Activated T-cell treated with anti-CD3 and anti-CD28 coated beads for 1 hour (primary cell): ENCODE data around the gene OTOP1.
"Not testable (repeated sequence)": the region's sequence is repeated elsewhere in the genome, so short reads cannot be mapped to it uniquely, and the experiment has no call there.

Experiments
- DNase-seq: peaks from one replicate; pipeline ENCODE4 v3.0.0-alpha.2; 2020; ENCODE audit warnings: low read depth

OTOP1 gene

GRCh38 chr4:4233610-4234009 lies 6.9 kb upstream of the OTOP1 start:
- DNase-seq, result no peak

DNA sequence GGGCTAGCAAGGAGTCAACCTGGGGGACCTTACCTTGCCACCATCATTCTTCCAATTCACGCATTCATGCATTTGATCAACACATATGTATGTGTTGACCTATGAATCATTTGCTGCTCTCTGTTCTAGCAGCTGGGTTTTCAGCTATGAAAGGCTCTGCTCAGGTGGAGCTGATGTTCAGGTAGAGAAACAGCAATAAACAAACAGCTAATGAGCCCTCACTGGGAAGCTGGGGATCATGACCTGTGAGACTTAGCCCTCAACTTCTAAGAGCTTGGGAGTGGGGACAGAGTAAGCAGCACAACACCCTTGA lies 1.6 kb upstream of the OTOP1 start:
- no peak for DNase-seq

DNA sequence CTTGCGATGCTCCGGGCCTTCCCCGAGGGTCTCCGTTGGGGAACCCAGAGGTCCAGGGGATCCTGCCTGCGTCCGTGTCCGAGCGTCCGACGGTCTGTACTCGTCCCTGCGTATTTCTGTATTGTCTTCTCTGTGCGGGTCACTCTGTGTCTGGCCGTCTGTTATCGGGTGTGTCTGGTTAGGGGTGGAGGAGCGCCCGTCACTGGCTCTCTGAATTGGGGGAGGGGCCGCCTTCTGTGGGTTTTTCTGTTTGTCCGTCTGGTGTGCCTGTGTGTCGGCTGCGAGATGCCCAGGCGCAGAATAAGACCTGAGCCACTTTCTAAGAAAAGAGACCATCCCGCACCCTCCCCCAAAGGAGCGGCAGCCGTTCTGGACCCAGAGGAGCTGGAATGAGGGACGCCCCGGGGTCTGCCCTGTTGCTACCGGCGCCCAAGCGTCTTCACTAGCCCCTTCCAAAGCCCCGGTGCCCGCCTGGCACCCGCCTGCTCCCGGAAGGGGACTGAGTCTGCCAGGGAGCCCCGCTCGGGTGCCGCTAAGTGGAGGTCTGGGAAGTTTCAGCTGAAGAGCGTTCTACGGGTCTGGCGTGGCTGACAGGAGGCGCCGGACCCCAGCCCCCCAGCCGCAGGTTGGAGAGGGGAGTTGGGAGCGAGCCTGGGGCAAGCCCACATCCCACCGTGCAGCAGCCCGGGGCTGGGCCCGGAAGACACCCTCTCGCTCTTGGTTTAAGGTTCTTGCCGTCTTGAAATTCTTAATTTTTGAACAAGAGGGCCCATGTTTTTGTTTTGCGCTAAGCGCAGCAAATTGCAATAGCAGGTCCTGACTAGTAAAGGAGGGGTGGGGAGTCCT lies 1.0 kb upstream of the OTOP1 start:
- DNase-seq, result no peak

- no peak for DNase-seq
These were observed 669 bp downstream of the OTOP1 start for GRCh38 chr4:4225915-4226605.

GRCh38 chr4:4217113-4217512 lies 9.6 kb downstream of the OTOP1 start:
- DNase-seq, result no peak

GRCh38 chr4:4216648-4217047 lies 10.1 kb downstream of the OTOP1 start:
- no peak for DNase-seq

GRCh38 chr4:4213674-4214073 lies 13.1 kb downstream of the OTOP1 start:
- DNase-seq, result not testable (repeated sequence)

DNA sequence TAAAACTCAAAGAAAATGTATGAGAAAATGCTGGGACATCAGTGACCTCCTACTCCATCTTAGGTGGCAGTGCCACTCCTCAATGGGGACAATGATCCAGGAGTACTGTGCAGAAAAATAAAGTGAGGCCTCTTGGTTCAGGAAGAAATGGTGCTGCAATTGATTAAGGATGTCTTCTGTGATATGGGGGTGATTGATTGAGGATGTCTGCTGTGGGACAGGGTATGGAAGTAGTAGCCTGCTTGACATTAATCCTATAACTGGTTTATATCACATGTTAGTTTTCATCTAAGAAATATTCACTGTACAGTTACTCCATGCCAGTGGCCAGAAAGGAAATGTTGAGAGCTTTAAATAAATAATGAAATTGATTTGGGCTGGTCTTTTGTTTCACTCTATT lies 20.5 kb downstream of the OTOP1 start:
- no peak for DNase-seq

GRCh38 chr4:4204401-4204745 lies 22.4 kb downstream of the OTOP1 start:
- DNase-seq, result no peak

DNA sequence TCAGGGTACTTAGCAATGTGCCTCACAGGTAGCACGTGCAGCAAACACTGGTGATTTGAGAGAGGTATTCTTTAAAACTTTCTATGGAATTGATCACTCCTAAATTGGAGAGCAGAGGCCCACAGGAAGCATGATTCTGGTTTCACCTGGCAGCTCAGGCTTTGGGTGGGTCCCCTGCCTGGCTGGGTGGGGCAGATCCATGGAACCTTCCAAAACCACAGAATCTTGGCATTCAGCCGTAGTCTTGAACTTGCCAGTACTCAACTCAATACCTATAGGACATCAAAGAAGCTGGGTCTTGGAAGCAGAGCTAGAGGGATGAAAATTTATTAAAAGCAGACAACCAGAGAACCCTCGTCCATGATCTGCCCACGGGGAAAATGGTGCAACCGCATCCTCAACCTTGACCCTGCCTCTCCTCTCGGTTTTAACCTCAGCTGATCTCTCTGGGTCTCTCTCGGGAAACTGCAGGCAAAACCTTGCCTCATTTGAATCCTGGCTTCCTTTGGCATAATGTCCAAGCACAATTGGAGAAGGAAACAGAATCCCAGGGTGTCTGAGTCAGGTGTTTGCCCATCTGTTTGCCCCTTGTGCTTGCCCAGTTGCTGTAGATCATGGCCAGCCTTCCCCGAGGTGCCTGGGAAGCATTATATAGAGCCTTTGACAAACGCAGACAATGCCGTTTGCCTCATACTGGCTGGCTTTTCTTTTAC lies 22.9 kb downstream of the OTOP1 start:
- DNase-seq, result no peak

GRCh38 chr4:4202510-4202909 lies 24.2 kb downstream of the OTOP1 start:
- DNase-seq, result no peak

GRCh38 chr4:4200624-4201023 lies 26.1 kb downstream of the OTOP1 start:
- DNase-seq, result no peak

DNA sequence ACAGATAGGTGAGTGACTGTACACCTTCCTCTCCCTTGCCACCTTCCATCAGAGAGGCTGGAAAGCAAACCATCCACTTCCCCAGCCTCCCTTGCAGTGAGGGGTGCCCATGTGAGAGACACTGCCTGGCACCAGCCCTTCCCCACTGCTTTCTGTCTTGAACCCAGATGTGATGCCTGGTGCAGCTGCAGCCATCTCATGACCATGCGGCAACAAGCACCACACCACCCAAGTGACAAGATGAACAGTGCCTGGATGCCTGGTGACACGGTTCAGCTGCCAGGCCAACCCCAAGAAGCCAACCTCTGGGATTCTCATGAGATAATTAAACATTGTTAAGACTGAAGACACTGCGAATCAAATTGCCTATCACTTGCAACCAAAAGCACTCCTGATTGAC lies 31.4 kb downstream of the OTOP1 start:
- DNase-seq, result no peak

DNA sequence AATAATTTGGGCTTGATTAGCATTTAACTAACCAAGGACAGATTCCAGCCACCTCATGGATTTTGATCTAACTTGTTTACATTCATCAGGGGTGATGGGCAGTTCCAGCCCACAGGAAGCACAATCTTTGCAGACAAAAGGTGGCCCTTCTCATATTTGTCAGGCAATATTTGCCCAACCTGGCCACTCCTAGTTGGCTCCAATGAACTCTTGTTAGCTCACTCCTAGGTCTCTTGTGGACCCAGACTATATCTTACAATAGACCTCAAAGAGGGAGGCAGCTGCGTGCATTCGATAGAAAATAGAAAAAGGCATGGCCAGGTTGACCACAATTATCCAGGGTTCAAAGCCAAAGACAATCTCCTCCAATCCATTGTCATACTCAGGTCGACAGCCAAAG lies 38.2 kb downstream of the OTOP1 start:
- not testable (repeated sequence) for DNase-seq

- no peak for DNase-seq
These were observed 41.2 kb downstream of the OTOP1 start for GRCh38 chr4:4185528-4185927.

DNA sequence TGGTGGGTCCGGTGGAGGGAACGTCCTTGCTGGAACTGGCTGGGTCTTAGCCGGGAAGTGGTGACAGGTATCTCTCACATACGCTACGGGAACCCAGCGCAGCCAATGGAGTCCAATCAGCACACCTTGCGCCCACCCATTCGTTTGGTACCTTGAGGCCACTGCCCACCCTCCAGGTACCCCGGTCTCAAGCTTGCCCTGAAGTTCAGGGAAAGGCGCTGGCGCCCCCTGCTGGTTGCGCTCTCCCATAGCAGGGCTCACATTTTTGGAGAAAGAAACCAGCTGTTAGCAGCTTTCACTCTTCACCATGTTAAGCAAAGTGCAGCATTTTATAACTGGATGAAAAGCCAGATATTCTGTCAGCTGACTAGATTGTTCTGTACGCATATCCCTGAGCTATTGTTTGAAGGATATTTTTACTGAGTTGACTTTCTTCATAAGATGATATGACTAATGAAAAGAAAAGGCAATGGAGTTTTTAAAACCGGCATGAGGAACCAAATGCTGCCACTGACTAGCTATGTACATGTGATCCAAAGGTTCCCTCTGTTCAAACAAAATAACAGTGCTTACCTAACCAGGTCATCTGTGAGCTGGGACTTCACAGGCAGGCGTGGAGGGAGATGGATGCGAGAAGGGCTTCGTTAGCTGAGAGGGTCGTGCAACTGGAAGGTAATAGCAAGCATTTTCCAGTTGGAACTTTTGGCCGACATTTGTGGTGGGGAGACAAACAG lies 43.7 kb downstream of the OTOP1 start:
- no peak for DNase-seq

- DNase-seq, result no peak
These were observed 56.1 kb downstream of the OTOP1 start for GRCh38 chr4:4170596-4171150.

- DNase-seq, result not testable (repeated sequence)
These were observed 58.5 kb downstream of the OTOP1 start for GRCh38 chr4:4167981-4168780.

GRCh38 chr4:4166986-4167385 lies 59.7 kb downstream of the OTOP1 start:
- DNase-seq, result not testable (repeated sequence)

GRCh38 chr4:4165701-4166392 lies 60.9 kb downstream of the OTOP1 start:
- DNase-seq, result not testable (repeated sequence)
